A549 (cell line): Measurements from ENCODE around the gene ADCY1. TPM values are rescaled to one million over a fixed set of nuclear protein-coding genes. Genes with fewer than 3 reads are reported as not detected.

ENCODE experiments used
- ATAC-seq, 2 experiments: fragments of 200-7000 bp in 1 of 2; fragments of >200 bp in 1 of 2; cut with Nextera tagmentation in 1 of 2; cut with Tn5 transposase in 1 of 2; 3 replicates each; pipeline versions ENCODE4 v1.8.0 to v1.9.1; 2018 to 2020; ENCODE audit warnings: mild to moderate bottlenecking in 1 of 2, moderate library complexity in 1 of 2
- CTCF ChIA-PET: fragments of 300-600 bp; sonication (Branson Sonifier 250); formaldehyde crosslinking; extraction: SDS; loops from one replicate; lab custom pipeline; 2021; ENCODE audit warnings: antibody characterized with exemption, inconsistent platforms; lab: Yijun Ruan, JAX
- POLR2A ChIA-PET: fragments of 350-600 bp; formaldehyde crosslinking; extraction: SDS; loops from one replicate; lab custom pipeline; 2021; ENCODE audit warnings: antibody characterized with exemption, inconsistent platforms; lab: Yijun Ruan, JAX
- DNase-seq, 2 experiments: peaks; one replicate each; pipeline versions ENCODE4 v3.0.0 to v3.0.0-alpha.2; 2011 to 2016; ENCODE audit warnings: low read depth in 1 of 2, low spot score in 1 of 2
- FAIRE-seq: peaks from 2 replicates; lab custom pipeline; 2011; peaks lifted over from hg19 to GRCh38; lab: Jason Lieb, UNC
- H3K27ac ChIP-seq, 2 experiments: fragments of >200 bp; sonication (Bioruptor Twin); formaldehyde crosslinking; 3 replicates each; pipeline ENCODE4 v1.5.1; 2016 to 2017
- H3K4me1 ChIP-seq: fragments of >200 bp; sonication (Bioruptor Twin); formaldehyde crosslinking; 3 replicates; pipeline ENCODE4 v1.6.1; 2016
- H3K4me2 ChIP-seq: fragments of >200 bp; sonication (Bioruptor Twin); formaldehyde crosslinking; 3 replicates; pipeline ENCODE4 v1.6.1; 2016
- H3K4me3 ChIP-seq: fragments of >200 bp; sonication (Bioruptor Twin); formaldehyde crosslinking; 3 replicates; pipeline ENCODE4 v1.5.1; 2016
- H3K9me3 ChIP-seq: fragments of >200 bp; sonication (Bioruptor Twin); formaldehyde crosslinking; 3 replicates; pipeline ENCODE4 v1.6.1; 2016
- CBX2 ChIP-seq: fragments of 200-600 bp; sonication (generic); IDR thresholded peaks from 2 replicates; pipeline ENCODE4 v1.6.1; 2016; ENCODE audit warnings: low read depth, mild to moderate bottlenecking, borderline replicate concordance
- CEBPB ChIP-seq, 2 experiments: fragments of >200 bp in 1 of 2; sonication (Bioruptor Twin) in 1 of 2; formaldehyde crosslinking in 1 of 2; IDR thresholded peaks; 2 replicates each; pipeline ENCODE4 v1.6.1; 2012 to 2016
- CHD2 ChIP-seq: fragments of 150-350 bp; IDR thresholded peaks from 2 replicates; pipeline ENCODE4 v1.6.1; 2014; ENCODE audit warnings: low read length; ENCODE audit not compliant: partially characterized antibody
- CHD4 ChIP-seq: fragments of 200-600 bp; sonication (generic); IDR thresholded peaks from 2 replicates; pipeline ENCODE4 v1.6.1; 2016; ENCODE audit warnings: antibody characterized with exemption, mild to moderate bottlenecking, borderline replicate concordance
- CTCF ChIP-seq: fragments of >200 bp; sonication (Bioruptor Twin); formaldehyde crosslinking; IDR thresholded peaks from 3 replicates; pipeline ENCODE4 v1.5.1; 2016
- EHF ChIP-seq: fragments of 250-450 bp; sonication (Bioruptor Pico); IDR thresholded peaks from 2 replicates; pipeline ENCODE4 v1.5.0; 2020; ENCODE audit warnings: mild to moderate bottlenecking
- ELK1 ChIP-seq: fragments of 150-350 bp; IDR thresholded peaks from 2 replicates; pipeline ENCODE4 v1.6.1; 2014; ENCODE audit warnings: low read depth, mild to moderate bottlenecking, low read length
- EP300 ChIP-seq, 2 experiments: fragments of >200 bp; sonication (Bioruptor Twin); formaldehyde crosslinking; IDR thresholded peaks; 2 replicates in 1 of 2; 3 replicates in 1 of 2; pipeline ENCODE4 v1.6.1; 2016 to 2017
- FOSB ChIP-seq: fragments of 250-450 bp; sonication (Bioruptor Pico); IDR thresholded peaks from 2 replicates; pipeline ENCODE4 v1.5.0; 2020; ENCODE audit warnings: mild to moderate bottlenecking, moderate library complexity
- FOSL2 ChIP-seq, 2 experiments: fragments of 450-650 bp in 1 of 2; fragments of >200 bp in 1 of 2; sonication (Bioruptor Twin) in 1 of 2; formaldehyde crosslinking; IDR thresholded peaks; 2 replicates each; pipeline versions ENCODE4 v1.5.0 to v1.6.1; 2016 to 2020; ENCODE audit warnings: mild to moderate bottlenecking in 1 of 2, moderate library complexity in 1 of 2
- HOXB13 ChIP-seq: fragments of 250-450 bp; sonication (Bioruptor Pico); IDR thresholded peaks from 2 replicates; pipeline ENCODE4 v1.5.0; 2020; ENCODE audit warnings: low read depth, mild to moderate bottlenecking, moderate library complexity
- JUNB ChIP-seq: fragments of >200 bp; sonication (Bioruptor Twin); formaldehyde crosslinking; IDR thresholded peaks from 2 replicates; pipeline ENCODE4 v1.6.1; 2016
- NPAS2 ChIP-seq: fragments of 250-450 bp; sonication (Bioruptor Pico); IDR thresholded peaks from 2 replicates; pipeline ENCODE4 v1.8.0; 2022; ENCODE audit warnings: mild to moderate bottlenecking, moderate library complexity, borderline replicate concordance
- NR3C1 ChIP-seq: fragments of >200 bp; sonication (Bioruptor Twin); formaldehyde crosslinking; IDR thresholded peaks from 3 replicates; pipeline ENCODE4 v1.6.1; 2017
- REST ChIP-seq: fragments of 200-600 bp; sonication (generic); IDR thresholded peaks from 2 replicates; pipeline ENCODE4 v1.6.1; 2016; ENCODE audit warnings: antibody characterized with exemption, mild to moderate bottlenecking, moderate library complexity
- RNF2 ChIP-seq: fragments of 200-600 bp; sonication (generic); IDR thresholded peaks from 2 replicates; pipeline ENCODE4 v1.6.1; 2016; ENCODE audit warnings: low read depth, mild to moderate bottlenecking, antibody characterized with exemption, moderate library complexity, borderline replicate concordance
- ZSCAN20 ChIP-seq: fragments of 250-450 bp; sonication (Bioruptor Pico); IDR thresholded peaks from 2 replicates; pipeline ENCODE4 v1.8.0; 2022; ENCODE audit warnings: mild to moderate bottlenecking, moderate library complexity
- WGBS: methylation state at CpG from one replicate; pipeline ENCODE4 v1.1.6; 2017; ENCODE audit errors: missing lambda C conversion rate; 5-methylcytosine and 5-hydroxymethylcytosine counted together
- polyA plus RNA-seq, 4 experiments: library from polyadenylated mRNA; depleted of rRNA in 3 of 4; stranded (reverse); fragments of >200 nt; fragmentation: RNase III in 1 of 4; extraction: RNeasy Plus Mini Kit Qiagen cat#74134 plus additional on column Dnase treatment in 1 of 4; gene quantifications; 2 replicates in 3 of 4; 3 replicates in 1 of 4; pipeline ENCODE4 v1.2.3, GENCODE V29; 2011 to 2017

Gene ADCY1
- polyA plus RNA-seq, 2 of the 4 experiments (the other 2 are of a cell fraction), result 1.3 to 1.7 TPM

DNA sequence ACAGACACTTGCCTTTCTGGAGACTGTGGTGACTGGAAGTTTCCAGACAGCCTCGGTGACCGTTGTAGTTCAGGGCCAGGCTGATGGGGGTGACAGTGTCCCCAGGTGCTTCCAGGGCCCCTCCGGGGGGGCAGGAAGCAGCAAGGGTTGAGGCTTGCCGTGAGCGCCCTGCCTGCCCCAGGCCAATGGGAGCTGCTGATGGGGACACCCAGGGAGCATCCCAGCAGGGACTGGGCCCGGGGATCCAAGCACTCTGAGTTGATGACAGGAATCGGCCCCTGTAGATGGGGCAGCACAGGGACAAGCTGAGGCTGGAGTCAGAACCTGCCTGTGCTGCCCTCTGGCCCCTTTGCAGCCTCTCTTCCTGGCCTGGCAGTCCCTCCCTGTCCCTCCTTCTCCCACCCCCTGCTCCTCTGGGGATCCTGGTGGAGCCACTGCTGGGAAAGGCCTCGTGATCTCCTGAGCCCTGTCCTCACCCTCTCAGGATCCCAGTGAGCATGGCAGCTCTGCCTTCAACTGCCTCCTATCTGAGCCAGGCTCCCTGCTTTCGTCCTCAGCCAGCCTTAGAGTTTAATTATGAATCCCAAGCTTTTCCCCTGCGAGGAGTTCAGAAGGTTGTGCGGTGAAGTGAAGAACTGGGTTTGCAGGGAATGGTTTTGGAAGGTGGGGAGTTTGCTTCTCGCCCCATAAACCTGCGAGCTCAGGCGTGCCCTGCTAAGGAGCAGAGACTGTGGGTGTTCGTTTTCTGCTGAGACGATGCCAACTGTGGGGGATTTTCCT is 84.7 kb downstream of the ADCY1 start:
- no peak overlapping the region for H3K4me2 ChIP-seq
- H3K4me3 ChIP-seq, result no peak overlapping the region
- WGBS, result 50% methylated on average over 16 of the region's 16 CpGs
- FAIRE-seq (no peak), DNase-seq (no peak), ATAC-seq (0 out of 6 replicates have a peak, but pooled peaks of 1 of the 2 experiments have one; percentile 27)
- H3K9me3 ChIP-seq, result no peaks in the 10 kb centered on the region
- ChIA-PET POLR2A (no interaction called here), CTCF (interaction anchor here (1.6 kb wide), 1 partner anchor 13 kb away, joined by 4 read pairs; no protein-coding TSS in a partner anchor)
- H3K27ac ChIP-seq, result no peak overlapping the region
- H3K4me1 ChIP-seq, result no peaks in the 10 kb centered on the region
- TF ChIP-seq REST (no peak), EHF (CRISPR knock-in tag) (no peak), NR3C1 (no peak), ELK1 (no peak), NPAS2 (CRISPR knock-in tag) (no peak), FOSL2 (IDR thresholded peaks at IDR 0.05) (no peak), FOSL2 (CRISPR knock-in tag; IDR thresholded peaks at IDR 0.05) (no peak), CHD4 (no peak)

DNA sequence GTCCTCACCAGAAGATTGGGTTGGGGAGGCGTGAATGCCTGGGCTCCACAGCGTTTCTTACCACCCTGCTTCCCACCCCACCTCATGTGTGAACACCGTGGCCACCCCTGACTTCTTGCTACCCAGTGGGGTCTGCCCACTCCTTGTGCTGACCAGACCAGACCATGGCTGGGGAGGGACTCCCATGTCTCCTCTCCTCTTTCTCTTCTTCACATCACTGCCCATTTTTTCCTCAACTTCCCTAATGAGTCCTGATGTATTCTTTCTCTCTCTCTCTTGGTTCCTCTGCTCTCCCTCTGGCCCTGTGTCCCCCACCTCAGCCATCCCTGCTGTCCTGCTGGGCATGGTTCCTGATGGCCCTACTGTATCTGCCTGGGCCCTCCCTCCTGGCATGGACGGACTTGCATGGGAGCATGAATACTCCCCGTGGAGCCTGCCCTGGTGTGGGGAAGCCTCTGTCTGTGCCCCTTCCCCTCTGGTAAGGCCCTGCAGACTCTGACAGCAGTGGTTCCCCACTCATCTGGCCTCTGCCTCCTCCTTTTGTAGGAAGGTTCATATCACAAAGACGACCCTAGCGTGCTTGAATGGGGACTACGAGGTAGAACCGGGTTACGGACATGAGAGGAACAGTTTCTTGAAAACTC is 85.5 kb downstream of the ADCY1 start:
- ChIA-PET CTCF (no interaction called here), POLR2A (no interaction called here)
- Histone ChIP-seq H3K4me1 (no peaks in the 10 kb centered on the region), H3K4me2 (no peak overlapping the region)
- 61% methylated on average over 10 of the region's 10 CpGs for WGBS
- TF ChIP-seq CHD2 (no peak), EP300 (IDR thresholded peaks at IDR 0.05) (no peak), NPAS2 (CRISPR knock-in tag) (no peak), CBX2 (no peak), RNF2 (no peak), EHF (CRISPR knock-in tag) (no peak), FOSB (no peak), ZSCAN20 (CRISPR knock-in tag) (no peak)
- TF ChIP-seq, all 56 proteins: peak for 0
- Histone ChIP-seq H3K9me3 (no peaks in the 10 kb centered on the region), H3K27ac (no peak overlapping the region), H3K4me3 (no peak overlapping the region)
- ATAC-seq (no peak), FAIRE-seq (no peak), DNase-seq (no peak)

GRCh38 chr7:45660201-45660900 is 86.2 kb downstream of the ADCY1 start:
- H3K4me2 ChIP-seq, result no peak overlapping the region
- no peak for DNase-seq
- WGBS, result 34% methylated on average over 5 of the region's 6 CpGs
- no peak for TF ChIP-seq CEBPB (IDR thresholded peaks at IDR 0.05)
- TF ChIP-seq CTCF, result no peak
- no peak for TF ChIP-seq HOXB13 (CRISPR knock-in tag)
- no peak for TF ChIP-seq JUNB
- H3K27ac ChIP-seq, result no peak overlapping the region
- H3K4me3 ChIP-seq, result no peak overlapping the region
- FAIRE-seq, result no peak
- no peak for ATAC-seq
- no peaks in the 10 kb centered on the region for H3K9me3 ChIP-seq
- H3K4me1 ChIP-seq, result no peaks in the 10 kb centered on the region
- CTCF ChIA-PET, result no interaction called here
- POLR2A ChIA-PET, result no interaction called here
